Stimulated activated CD4-positive, alpha-beta T cell treated with anti-CD3 and anti-CD28 coated beads, Interleukin-1b, Interleukin-23, amount 100 ng/mL, for 48 hours (primary cell): Measurements from ENCODE around the gene IFT27.
"Not testable (repeated sequence)": the region's sequence is repeated elsewhere in the genome, so short reads cannot be mapped to it uniquely, and the experiment has no call there.

Experiments
- DNase-seq: peaks from one replicate; pipeline ENCODE4 v3.0.0-alpha.2; 2020

IFT27 gene

DNA sequence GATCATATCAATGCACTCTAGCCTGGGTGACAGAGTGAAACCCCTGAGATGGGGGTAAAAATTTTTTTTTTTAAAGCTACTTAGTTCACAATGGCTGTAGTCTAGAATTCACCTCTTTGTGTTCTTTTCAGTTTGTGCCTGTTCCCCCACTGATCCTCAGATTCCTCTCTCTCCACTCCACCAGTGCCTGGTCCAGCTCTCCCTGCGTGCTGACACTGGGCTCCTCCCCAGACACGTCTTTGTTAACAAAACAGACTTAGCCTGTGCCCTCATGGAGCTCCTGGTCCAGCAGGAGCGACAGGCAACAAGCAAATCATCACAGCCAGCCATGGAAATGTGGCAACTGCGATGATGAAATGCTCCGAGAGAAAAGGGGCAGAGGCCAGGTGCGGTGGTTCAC is 34.0 kb downstream of the IFT27 start:
- no peak for DNase-seq

DNA sequence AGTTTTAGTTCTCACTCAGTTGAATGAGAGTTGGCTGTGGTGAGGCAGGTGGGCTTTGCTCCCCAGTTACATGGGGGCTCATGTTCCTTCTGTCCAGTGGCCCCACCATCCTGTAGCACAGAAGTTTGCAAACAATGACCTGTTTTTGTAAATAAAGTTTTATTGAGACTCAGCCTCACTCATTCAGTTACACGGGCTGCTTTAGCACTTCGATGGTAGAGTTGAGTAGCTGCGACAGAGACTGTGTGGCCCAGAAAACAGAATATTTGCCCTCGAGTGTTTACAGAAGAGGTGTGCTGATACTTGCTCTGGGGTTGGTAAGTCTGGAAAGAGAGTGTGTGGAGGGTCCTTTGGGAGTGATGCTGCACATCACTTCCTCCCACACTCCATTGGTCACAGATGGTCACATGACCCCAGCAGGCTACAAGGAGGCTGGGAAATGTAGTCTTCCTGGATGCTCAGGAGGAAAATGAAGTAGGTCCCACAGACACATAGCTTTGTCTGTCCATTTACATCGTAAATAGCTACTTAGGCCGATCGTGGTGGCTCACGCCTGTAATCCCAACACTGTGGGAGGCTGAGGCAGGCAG is 34.6 kb downstream of the IFT27 start:
- DNase-seq, result no peak

DNA sequence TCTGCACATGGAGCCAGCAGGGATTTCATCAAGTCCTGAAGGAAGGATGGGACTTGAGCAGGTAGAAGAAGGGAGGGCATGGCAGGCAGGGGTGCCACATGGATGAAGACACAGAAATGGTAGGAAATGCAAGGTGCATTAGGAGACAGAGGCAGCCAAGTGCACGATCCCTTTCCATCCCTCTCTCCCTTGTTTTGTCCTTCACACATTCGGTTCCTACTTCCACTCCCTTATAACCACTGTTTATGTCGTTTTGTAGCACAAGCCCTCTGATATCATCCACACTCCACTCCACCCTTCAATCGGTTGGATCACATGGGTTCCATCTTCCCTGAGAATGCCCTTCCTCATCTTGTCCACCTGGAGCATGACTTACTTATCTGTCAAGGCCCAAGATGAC is 35.2 kb downstream of the IFT27 start:
- DNase-seq, result no peak

DNA sequence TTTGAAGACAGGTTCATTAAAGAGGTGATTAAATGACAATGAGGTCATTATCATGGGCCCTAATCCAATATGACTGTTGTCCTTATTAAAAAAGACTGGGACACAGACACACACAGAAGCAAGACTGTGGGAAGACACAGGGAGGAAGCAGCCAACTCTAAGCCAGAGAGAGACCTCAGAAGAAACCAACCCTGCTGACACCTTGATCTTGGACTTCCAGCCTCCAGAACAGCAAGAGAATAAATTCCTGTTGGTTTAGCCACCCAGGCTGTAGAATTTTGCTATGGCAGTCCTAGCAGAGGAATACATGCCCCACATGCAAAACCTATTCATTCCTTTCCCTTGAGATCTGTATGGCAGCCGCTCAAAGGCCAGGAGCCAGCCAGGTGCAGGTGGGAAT is 36.7 kb downstream of the IFT27 start:
- no peak for DNase-seq

DNA sequence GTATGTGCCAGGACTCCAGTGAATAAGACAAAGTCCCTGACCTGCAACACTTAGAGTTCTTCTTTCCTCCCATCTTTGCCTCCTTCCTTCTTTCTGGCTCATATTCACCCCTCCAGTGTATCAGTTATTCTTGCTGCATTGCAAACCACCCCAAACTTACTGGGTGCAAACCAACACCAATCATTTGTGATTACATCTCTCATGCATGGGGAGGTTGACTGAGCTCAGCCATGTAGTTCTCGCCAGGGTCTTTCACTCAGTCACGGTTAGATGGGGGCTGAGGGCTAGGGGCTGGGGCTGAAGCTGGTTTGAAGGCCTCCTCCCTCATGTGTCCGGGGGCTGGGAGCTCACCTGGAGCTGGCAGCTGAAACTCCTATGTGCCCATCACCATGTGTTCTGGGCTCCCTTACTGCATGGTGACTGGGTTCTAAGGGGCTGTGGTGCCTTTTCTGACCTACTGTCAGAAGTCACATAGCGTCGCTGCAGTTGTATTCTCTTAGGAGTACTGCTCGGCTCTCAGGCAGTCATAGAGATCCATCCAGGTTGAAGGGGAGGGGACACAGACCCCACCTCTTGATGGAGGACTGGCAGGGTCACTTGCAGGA is 37.4 kb downstream of the IFT27 start:
- no peak for DNase-seq

DNA sequence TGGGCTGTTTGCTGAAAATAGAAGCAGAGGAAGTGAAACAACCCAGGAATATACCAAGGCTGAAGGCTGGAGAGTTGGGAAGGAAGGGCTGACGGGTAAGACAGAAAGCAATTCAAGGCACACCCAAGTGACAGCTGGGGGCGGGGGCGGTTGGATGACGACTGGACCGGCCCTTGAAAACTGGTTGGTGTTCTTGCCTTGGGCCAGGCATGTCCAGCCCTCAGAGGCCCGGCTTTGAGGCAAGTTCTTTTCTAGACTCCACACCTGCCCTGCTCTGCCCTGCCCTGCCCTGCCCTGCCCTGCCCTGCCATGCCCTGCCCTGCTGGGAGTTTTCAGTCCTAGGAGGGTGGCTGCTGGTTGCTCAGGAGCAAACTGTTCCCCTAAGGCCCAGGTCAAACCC is 38.1 kb downstream of the IFT27 start:
- DNase-seq, result no peak

DNA sequence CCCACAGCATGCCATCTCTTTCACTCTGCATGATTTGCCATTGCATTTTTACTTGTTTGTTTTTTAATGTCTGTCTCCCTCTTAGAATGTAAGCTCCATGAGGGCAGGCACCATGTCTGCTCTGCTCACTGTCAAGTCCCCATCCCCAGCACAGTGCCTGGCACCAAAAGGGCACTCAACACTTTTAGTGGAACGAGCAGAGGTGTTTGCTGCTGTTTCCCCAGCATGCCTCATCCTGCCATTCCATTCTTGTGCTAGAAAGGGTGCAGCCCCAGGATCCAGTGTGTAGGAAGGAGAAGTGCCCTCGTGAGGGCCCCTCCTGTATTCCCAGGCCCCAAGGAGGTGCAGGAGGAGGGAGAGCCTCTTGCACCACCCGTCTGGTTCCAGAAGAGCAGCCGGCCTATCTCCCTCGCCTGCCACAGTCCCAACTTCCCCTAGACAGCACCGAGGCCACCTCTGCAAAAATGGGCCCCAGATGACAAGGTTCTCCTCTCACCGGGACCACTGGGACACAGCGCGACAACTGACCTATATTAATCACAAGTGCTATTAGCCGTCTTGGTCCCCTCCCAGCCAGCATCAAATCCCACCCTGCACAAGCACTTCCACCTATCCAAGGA is 39.1 kb downstream of the IFT27 start:
- DNase-seq, result no peak

DNA sequence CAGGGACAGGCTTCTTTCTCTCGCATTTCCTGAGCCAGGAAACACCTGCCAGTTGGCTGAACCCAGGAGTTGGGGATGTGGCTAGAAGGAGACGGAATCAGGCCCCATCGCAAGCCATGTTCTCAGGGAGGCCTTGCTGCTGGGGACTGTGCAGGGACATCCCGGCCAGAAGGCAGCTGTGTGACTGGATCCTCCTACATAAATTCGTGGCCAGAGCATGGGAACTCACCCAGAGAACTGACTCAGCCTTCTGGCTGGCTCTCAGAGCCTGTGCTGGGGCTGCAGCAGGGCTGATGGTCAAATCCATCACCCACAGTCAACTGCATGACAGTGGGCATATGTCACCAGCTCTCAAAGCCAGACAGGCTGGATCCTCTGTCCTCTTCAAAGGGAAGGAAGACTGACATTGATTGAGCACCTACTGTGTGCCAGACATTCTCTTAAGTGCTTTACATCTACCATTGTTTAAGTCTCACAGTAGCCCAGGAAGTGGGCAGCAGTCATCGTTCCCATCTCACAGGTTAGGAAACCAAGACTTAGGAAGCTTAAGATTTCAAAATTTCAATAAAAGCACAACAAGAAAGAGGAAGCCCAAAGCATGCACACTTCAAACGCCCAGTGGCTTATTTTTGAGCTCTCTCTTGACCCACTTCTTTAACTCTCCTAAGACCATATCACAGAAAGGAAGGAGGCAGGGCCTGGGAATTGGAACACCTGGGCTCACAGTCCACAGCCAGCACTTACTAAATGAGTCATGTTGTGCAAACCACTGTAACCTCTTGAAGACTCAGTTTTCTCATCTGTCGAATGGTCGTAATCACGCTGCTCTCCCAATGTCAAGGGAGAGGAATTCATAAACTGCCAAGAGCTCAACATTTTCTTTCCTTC is 41.5 kb downstream of the IFT27 start:
- no peak for DNase-seq

DNA sequence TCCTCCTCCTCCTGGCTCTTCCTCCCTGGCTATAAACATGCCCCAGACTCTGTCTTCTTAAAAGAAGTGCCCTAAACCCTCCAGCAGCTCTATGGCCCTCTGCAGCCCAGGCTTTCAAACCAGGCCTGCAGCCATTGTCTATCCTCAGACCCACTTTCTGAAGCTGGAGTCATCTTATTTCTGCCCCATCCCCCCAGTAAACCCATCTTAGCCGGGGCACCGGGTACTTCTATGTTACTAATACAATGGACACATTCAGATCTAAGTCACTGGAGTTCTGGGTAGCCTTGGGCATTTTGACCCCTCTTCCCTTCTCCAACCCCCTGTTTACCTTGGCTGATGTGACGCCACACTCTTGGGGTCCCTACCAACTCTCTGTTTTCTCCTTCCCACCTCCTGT is 42.6 kb downstream of the IFT27 start:
- no peak for DNase-seq

DNA sequence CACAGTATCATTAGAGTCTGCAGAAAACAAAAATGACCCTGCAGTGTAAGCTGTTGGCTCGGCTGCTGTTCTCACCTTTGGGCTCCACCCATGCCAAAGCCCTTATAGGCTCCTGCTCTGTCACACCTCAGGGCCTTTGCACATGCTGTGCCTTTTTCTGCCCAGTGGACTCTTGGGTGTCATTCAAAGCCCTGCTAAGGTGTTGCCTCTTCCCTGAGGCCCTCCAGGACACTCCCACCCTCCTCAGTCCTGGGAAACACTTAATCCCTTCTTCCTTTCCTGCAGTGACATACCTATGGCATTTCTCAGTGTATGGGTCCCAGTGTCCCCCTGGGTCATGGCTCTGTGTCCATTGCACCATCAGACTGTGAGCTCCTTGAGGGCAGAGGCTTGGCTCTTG is 43.3 kb downstream of the IFT27 start:
- DNase-seq, result no peak

DNA sequence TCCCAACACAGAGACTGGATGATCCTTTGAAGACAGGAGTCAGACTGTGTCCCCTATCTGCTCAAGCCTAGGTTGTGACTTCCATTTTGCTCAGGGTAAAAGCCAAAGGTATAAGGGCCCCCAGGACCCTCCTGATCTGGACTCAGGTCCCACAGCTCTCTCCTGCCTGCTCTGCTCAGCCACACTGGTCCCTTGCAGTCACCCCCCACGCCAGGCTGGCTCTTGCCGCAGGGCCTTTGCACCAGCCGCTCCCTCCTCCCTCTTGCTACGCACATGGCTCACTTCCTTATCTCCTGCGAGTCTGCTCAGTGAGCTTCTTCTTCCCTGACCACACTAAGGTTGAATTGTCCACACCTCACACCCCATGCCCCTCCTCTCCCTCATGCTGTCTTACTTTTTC is 44.0 kb downstream of the IFT27 start:
- no peak for DNase-seq

DNA sequence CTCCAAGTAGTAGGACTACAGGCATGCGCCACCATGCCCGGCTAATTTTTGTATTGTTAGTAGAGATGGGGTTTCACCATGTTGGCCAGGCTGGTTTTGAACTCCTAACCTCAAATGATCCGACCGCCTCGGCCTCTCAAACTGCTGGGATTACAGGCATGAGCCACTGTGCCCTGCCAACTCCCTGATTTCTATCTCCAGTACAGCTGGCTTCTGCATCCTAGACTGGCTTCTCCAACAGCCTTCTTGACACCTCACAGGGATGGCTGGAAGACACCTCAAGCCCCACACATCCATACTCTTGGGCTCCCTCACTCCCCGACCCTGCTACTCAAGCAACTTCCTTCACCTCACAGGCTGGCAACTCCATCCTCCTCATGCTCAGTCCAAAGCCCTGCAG is 44.6 kb downstream of the IFT27 start:
- DNase-seq, result not testable (repeated sequence)

DNA sequence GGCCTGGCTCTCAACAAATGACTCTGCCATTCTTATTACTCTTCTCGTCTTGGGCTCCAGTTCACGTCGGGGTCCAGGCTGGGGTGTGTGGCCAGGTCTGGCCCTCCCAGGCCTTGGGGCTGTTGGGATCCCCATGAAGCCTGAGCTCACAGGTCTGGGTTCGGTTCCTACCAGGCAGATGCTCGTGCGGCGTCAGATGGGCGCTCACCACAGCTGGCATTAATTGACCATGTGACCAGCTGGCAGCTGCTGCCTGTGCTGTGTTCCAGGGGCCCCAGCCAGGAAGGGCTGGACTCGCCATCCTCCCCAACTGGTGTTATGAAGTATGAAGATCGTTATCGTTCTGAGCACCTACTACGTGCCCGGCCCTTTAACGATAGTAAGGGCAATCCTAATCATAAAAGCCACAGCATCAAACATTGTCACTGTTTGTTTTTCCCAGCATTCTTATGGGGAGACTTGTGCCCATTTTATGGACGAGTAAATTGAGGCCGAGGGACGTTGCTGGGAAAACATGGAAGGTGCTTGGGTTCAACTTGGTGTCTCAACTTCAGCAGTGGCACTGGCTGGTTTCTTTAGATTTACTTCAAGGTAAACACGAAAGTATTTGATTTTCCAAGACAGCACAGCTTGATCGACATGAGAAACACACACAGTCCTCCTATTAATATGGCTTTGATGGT is 45.6 kb downstream of the IFT27 start:
- DNase-seq, result no peak

DNA sequence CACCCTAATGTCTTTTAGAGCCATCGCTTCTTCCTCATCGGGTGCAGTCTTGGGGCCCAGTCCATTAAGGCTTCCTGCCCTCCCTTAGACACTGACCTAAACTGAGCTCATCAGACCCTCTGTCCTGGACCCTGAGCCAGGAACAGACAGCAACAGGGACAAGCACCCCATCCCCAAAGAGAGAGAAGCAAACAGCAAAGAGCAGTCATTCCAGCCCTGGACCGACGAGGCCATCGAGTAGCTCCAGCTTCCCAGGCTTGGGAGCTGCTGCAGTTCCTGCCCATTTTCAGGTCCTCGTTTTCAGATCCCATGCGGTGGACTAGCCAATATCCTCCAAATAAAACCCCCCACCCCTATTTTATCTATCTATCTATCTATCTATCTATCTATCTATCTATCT is 46.6 kb downstream of the IFT27 start:
- DNase-seq, result no peak

DNA sequence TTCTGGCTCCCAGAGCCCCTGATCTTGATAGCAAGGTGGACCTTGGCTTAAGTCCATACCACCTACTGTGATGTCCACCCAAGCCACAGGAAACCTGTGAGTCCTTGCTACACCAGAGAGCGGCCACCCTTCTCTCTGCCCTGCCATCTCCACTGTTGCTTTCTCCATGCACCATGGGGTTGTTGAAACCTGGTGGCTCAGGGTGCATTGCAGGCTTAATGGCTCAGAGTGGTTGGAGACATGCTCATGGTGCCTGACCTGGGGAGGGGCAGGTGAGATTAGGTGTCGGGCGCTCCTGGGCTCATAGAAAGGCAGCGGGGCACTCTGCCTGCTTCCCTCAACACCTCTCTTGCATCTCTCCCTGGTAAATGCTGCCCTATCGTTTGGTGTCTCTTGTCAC is 47.4 kb downstream of the IFT27 start:
- no peak for DNase-seq

DNA sequence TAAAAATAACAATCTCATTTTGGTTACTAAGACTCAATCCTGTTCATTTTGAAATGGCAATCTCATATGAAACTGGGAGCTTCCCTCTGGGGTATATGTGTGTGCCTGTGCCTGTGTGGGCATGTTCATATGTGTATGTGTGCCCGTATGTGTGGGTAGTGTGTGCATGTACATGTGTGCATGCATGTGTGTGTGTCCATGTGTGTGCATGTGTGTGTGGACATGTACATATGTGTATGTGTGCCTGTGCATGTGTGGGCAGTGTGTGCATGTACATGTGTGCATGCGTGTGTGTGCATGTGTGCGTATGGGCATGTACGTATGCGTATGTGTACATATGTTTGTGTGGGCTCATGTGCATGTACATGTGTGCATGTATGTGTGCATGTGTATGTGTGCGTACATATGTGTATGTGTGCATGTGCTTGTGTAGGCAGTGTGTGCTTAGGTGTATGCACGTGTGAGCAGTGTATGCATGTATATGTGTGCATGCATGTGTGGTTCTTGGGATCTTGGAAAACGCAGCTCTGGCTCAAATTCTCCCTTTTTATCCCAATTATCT is 47.9 kb downstream of the IFT27 start:
- DNase-seq, result no peak

DNA sequence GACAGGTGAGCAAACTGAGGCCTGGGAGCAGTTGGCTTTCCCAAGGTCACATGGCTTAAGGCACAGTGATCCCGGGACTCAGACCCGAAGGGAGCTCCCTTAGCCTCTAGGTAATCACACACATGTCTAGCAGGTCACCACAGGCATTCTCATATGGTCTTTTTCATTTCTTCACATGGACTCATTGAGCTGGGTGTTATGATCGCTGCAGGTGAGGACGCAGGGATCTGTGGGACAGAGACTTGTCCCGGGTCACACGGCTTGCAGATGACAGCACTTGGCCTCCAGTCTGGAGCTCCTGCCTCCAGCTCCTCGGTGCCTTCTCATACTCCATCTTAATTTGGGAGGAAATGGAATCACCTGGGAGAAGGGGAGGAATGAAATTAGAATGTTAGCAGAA is 48.8 kb downstream of the IFT27 start:
- no peak for DNase-seq

DNA sequence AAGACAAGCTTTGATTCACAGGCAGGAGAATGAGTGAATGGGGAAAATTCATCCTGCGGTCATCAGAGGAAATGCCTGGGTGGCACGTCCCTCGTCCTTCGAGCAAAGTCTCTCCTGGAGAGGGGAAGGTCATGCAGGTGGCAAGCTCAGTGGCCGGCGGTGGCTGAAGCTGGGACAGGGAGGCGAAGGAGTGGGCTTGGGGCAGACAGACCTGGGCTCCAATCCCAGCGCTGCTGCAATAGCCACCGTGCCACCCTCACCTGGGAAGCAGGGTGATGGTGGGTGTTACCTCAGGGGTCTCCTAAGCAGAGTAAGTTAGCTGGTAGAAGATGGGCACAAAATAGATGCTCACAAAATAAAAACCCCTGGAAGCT is 49.9 kb downstream of the IFT27 start:
- no peak for DNase-seq

DNA sequence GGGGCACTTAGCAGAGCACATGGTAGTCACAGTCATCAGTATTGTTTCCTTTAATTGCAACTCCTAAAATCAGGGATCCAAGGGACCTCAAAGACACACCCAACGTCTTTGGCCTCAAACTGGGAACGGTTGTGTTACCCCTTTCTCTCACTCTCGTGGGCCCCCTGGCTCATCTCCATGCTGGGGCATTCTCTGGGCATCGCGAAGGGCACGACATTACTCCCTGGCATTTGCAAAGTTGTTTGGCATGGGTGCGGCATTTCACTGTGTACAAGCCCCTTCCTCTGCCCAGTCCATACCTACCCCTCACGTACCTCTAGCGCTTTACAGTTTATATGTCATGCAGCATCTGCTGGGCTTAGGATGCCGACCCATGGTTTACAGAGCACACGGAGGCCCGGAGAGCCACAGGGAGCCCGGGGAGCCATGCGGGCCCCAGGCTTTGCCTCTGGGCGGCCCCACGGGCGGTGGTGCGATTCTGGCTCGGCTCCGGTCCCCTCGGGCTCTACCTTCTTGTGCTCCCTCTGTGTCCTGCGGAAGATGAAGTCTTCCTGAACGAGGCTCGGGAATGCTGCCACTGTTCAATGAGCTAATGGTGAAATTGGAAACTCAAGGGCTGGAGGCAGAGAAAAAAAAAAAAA is 50.4 kb downstream of the IFT27 start:
- DNase-seq, result no peak

DNA sequence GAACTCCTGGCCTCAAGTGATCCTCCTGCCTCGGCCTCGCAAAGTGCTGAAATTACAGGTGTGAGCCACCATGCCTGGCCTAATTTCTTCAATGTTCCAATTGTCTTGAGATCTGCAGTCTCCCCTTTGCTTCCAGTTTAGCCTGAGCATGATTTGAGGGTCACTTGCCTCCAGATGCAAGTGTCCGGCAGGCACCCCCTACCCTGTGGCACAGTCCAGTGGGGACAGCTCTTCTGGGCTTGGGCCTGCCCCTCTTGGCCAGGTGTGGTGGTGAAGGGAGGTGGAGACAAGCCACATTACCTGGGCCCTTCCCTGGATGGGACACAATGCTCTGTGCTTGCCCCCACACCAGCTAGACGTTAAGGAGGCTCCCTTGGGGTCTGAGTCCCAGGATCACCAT is 51.1 kb downstream of the IFT27 start:
- DNase-seq, result no peak

DNA sequence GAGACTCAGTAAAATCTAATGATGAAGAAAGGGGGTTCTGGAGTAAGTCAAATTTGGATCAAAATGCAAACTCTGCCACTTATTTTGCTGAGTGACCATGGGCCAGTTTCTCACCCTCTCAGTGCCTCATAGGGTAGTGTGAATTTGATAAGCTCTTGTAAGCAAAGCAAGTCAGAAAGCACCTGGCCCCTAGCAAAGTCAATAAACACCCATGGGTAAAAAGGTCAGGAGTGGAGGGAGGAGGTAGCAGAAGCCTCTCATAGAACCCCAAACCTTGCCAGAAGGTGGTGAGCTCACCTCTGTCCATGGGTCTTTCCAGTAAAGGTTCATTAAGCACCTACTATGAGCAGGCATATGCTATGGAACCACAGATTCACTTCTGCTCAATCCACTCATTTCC is 53.9 kb downstream of the IFT27 start:
- DNase-seq, result no peak

DNA sequence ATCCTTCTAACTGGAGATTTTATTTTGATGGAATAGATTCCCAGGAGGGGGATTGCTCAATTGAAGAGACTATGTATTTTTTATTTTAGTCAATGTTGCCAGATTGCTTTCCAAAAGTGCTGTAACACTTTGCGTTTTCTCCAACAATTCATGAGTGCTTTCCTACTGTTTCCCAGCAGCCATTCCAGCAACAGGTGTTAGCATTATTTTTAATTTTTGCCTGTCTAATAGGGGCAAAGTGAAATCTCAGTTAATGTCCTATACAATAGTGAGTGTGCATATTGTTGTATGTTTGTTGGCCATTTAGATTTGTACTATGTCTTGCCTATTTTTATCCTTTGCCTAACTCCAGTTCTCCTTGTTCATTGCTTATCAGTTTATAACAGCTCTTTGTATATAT is 60.3 kb downstream of the IFT27 start:
- no peak for DNase-seq

DNA sequence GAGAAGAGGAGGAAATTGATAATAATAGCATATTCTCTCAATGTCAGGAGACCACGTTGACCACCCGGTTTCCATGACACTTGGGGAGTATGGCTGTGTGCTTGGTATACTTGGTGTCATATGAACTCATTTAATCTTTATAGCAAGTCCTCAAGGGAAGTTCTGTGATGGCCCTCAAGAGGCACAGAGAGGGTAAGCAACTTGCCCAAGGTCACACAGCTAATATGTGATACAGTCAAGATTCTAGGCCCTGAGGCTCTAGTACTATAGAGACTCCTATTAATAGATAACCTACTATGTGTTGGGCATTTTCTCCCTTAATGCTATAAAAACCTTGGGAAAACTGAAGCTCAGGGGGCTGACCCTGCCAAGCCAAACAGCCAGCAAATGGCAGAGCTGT is 61.8 kb downstream of the IFT27 start:
- no peak for DNase-seq
